Ishikawa (cell line): ENCODE results near the gene ANK3.

ENCODE experiments used
- CREB1 ChIP-seq: IDR thresholded peaks from 2 replicates; pipeline ENCODE4 v1.6.1; 2012; ENCODE audit warnings: low read depth
- EGR1 ChIP-seq: IDR thresholded peaks from 2 replicates; pipeline ENCODE4 v1.6.1; 2012
- EP300 ChIP-seq: IDR thresholded peaks from 2 replicates; pipeline ENCODE4 v1.6.1; 2012; ENCODE audit warnings: borderline replicate concordance
- FOXM1 ChIP-seq: IDR thresholded peaks from 2 replicates; pipeline ENCODE4 v1.6.1; 2012; ENCODE audit warnings: low read depth, borderline replicate concordance
- TCF12 ChIP-seq: IDR thresholded peaks from 2 replicates; pipeline ENCODE4 v1.6.1; 2012; ENCODE audit warnings: low read depth
- TEAD4 ChIP-seq: IDR thresholded peaks from 2 replicates; pipeline ENCODE4 v1.6.1; 2012
- ZBTB7A ChIP-seq: IDR thresholded peaks from 2 replicates; pipeline ENCODE4 v1.6.1; 2012; ENCODE audit warnings: low read depth
- TF ChIP-seq, protein P1 (sequence below): IDR thresholded peaks from 2 replicates; pipeline ENCODE4 v1.6.1; 2012; ENCODE audit warnings: low read depth, mild to moderate bottlenecking
- TF ChIP-seq, protein P2 (sequence below): IDR thresholded peaks from 2 replicates; pipeline ENCODE4 v1.6.1; 2012

GRCh38 chr10:60374836-60375235, 14.8 kb downstream of the ANK3 start:
- TF ChIP-seq CREB1: no peak
- no peak for TF ChIP-seq ZBTB7A
- TF ChIP-seq, protein P1, sequence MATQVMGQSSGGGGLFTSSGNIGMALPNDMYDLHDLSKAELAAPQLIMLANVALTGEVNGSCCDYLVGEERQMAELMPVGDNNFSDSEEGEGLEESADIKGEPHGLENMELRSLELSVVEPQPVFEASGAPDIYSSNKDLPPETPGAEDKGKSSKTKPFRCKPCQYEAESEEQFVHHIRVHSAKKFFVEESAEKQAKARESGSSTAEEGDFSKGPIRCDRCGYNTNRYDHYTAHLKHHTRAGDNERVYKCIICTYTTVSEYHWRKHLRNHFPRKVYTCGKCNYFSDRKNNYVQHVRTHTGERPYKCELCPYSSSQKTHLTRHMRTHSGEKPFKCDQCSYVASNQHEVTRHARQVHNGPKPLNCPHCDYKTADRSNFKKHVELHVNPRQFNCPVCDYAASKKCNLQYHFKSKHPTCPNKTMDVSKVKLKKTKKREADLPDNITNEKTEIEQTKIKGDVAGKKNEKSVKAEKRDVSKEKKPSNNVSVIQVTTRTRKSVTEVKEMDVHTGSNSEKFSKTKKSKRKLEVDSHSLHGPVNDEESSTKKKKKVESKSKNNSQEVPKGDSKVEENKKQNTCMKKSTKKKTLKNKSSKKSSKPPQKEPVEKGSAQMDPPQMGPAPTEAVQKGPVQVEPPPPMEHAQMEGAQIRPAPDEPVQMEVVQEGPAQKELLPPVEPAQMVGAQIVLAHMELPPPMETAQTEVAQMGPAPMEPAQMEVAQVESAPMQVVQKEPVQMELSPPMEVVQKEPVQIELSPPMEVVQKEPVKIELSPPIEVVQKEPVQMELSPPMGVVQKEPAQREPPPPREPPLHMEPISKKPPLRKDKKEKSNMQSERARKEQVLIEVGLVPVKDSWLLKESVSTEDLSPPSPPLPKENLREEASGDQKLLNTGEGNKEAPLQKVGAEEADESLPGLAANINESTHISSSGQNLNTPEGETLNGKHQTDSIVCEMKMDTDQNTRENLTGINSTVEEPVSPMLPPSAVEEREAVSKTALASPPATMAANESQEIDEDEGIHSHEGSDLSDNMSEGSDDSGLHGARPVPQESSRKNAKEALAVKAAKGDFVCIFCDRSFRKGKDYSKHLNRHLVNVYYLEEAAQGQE: no peak
- TF ChIP-seq EGR1: no peak
- no peak for TF ChIP-seq TCF12
- TF ChIP-seq, protein P2, sequence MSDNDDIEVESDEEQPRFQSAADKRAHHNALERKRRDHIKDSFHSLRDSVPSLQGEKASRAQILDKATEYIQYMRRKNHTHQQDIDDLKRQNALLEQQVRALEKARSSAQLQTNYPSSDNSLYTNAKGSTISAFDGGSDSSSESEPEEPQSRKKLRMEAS: no peak
- no peak for TF ChIP-seq EP300
- no peak for TF ChIP-seq TEAD4
- TF ChIP-seq FOXM1: no peak
